NCI-H2171 treated with DMSO at 0.1 percent for 48 hours (cell line): ENCODE data around the gene OSMR.

Source experiments
- DNase-seq: peaks from one replicate; lab custom pipeline; 2025; lab: John Stamatoyannopoulos, UW

Gene OSMR

GRCh38 chr5:38926121-38926520 lies 80.3 kb downstream of the OSMR start:
- DNase-seq: no peak

GRCh38 chr5:38927470-38927869 lies 81.7 kb downstream of the OSMR start:
- DNase-seq: no peak

- no peak for DNase-seq
Observed at GRCh38 chr5:38929838-38930237, 84.0 kb downstream of the OSMR start.

- no peak for DNase-seq
Observed at GRCh38 chr5:38931731-38932130, 85.9 kb downstream of the OSMR start.

- no peak for DNase-seq
Observed at GRCh38 chr5:38932854-38933408, 87.1 kb downstream of the OSMR start.

- no peak for DNase-seq
Observed at GRCh38 chr5:38935437-38935836, 89.6 kb downstream of the OSMR start.

- DNase-seq: no peak
Observed at GRCh38 chr5:38936269-38936668, 90.5 kb downstream of the OSMR start.

GRCh38 chr5:38938424-38938823 lies 92.6 kb downstream of the OSMR start:
- no peak for DNase-seq

GRCh38 chr5:38938973-38939372 lies 93.2 kb downstream of the OSMR start:
- DNase-seq: no peak

GRCh38 chr5:38940230-38940858 lies 94.5 kb downstream of the OSMR start:
- no peak for DNase-seq

GRCh38 chr5:38941912-38942311 lies 96.1 kb downstream of the OSMR start:
- DNase-seq: no peak

- no peak for DNase-seq
Observed at GRCh38 chr5:38944282-38944681, 98.5 kb downstream of the OSMR start.

GRCh38 chr5:38948501-38948900 lies 102.7 kb downstream of the OSMR start:
- no peak for DNase-seq

GRCh38 chr5:38953426-38954012 lies 107.7 kb downstream of the OSMR start:
- no peak for DNase-seq

- no peak for DNase-seq
Observed at GRCh38 chr5:38961691-38962090, 115.9 kb downstream of the OSMR start.

- no peak for DNase-seq
Observed at GRCh38 chr5:38968665-38969064, 122.9 kb downstream of the OSMR start.

GRCh38 chr5:38978036-38978435 lies 132.2 kb downstream of the OSMR start:
- DNase-seq: no peak

GRCh38 chr5:38979535-38979934 lies 133.7 kb downstream of the OSMR start:
- no peak for DNase-seq
